Activated CD4-positive, CD25-positive, alpha-beta regulatory T cell treated with anti-CD3 and anti-CD28 coated beads, Interleukin-2, amount 50 U/mL, for 72 hours (primary cell): ENCODE data around the gene MAPK9.

Experiments
- DNase-seq: peaks from one replicate; pipeline ENCODE4 v3.0.0; 2021

MAPK9 gene

DNA sequence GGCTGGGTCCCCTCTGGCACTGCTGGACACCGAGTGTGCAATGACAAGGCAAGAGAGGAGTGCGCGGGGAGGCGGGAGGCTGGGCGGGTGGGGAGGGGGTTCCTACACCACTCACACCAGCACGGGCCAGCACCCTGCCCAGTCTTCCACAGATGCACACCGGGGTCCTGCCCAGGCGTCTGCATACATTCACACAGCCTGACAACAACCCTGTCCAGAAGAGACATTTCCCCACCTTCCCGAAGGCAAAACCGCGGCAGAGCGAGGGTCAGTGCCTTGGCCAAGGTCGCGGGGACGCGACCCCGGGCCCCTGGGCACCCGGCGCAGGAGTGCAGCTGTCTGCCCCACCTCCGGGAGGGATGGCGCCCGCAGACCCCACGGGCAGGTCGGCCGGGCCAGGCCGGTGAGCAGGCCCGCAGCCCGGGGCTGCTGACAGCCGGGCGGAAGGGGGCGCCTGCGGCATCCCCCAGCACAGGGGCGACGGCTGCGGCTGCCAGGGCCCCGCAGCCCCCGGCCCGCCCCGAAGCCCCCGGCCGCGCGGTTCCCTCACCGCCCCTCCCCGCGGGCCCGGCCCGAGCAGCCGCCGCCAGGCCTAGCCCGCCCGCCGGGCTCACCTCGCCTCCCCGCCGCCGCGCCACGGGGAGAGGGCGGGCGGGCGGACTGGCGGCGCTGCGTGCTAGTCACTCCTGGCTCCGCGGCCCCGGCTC, 496 bp downstream of the MAPK9 start:
- DNase-seq, result peak; percentile 47

DNA sequence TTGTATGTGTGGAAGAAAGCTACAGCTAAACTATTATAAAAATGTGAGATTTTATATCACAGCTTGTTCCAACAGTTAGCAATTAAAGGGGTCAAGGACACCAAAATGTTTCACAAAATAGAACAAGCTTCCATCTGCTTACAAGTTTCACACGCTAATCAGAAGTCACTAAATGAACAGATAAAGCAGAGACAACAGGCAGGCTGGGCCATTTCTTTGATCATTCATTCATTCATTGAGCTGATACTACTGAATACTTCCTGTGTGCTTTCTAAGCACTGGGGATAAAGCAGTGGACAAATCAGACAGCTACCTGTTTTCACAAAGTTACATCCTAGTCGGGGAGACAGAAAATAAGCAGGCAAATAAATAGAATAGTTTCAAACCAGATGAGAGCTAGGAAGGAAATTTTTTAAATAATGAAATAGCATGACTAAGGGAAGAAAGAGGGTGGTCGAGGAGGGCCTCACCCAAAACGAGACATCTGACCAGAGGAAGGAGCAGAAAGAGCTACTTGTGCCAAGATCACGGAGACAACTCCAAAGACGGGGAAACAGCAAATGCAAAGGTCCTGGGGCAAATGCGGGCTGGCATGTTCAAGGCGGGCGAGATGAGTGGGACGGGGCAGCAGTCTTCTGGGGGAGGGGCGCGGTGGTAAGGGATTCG, 1.2 kb downstream of the MAPK9 start:
- no peak for DNase-seq

- no peak for DNase-seq
Measured at GRCh38 chr5:180289966-180290365, 1.9 kb downstream of the MAPK9 start.

DNA sequence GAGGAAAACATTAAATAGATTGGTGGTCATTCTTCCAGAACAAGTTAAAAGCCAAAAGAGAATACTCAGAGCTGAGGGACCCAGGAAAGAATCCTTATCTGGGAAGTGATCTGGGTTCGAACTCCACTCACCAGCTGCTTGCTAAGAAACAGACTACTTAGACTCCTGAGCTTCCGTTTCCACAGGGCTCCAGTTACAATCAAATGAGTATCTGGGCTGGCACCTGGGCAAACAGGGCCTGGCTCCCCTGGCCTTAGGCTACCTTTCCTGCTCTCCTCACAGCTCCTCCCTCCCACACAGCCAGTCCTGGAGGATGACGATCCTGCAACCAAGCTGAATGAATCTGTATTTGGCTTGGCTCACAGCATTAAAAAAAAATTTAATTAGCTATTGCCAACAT, 2.5 kb downstream of the MAPK9 start:
- no peak for DNase-seq

- DNase-seq, result no peak
Measured at GRCh38 chr5:180287868-180288267, 4.0 kb downstream of the MAPK9 start.

GRCh38 chr5:180287404-180287803, 4.5 kb downstream of the MAPK9 start:
- DNase-seq, result no peak

DNA sequence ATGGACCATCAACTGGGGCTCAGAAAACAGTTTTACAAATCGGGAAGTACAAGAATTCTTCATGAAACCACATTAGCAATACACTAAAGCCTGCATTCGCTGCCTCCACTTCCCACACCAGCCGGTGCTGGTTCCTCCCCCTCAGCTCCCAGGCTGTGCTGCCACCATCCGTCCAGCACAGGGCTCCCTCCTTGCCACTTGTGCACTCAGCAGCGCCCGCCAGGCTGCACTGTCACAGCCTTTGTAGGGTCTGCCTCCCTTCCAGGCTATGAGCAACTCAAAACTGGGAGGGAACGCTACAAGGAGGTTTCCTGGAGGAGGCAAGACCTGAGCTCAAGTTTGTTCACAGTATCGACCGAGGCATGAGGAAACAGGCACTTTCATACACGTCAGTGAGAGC, 7.7 kb downstream of the MAPK9 start:
- no peak for DNase-seq

GRCh38 chr5:180283026-180283615, 8.8 kb downstream of the MAPK9 start:
- DNase-seq, result no peak

DNA sequence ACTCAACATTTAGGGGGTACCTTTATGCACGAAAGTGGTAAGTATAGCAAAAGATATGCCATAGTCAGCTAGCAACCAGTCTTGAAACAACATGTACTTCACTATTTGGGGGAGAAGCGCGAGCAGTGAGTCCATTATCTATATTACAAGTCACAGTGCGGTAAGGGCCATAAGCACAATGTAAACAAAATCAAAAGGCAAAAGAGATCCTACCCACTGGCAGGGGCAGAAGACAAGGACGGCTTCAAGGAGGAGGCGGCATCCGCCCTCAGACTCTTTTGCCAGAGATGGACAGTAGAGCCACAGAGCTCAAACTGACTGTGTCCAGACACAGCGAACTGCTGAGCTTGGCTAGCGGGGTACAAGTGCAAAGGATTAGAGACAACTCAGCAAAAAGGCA, 9.6 kb downstream of the MAPK9 start:
- DNase-seq, result no peak

DNA sequence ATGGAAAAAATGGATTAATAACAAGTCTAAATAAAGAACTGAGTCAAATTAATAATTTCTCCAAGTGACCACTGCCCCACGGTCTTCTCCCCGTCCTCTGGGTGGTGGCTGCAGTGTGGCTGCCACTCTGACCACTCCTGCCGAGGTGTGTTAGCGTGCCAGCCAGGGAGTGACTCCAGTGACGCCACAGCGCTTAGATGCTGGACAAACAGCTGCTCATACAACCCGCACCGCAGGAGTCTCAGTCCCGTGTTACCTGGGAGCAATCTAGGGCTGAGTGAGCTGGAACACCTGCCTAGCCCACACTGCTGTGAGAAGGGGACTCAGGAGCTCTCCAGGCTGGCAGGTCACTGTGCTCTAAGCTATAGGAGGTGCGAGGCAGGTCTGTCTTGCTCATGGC, 10.2 kb downstream of the MAPK9 start:
- no peak for DNase-seq

GRCh38 chr5:180274695-180275094, 17.2 kb downstream of the MAPK9 start:
- no peak for DNase-seq

GRCh38 chr5:180271221-180271620, 20.7 kb downstream of the MAPK9 start:
- DNase-seq, result no peak

DNA sequence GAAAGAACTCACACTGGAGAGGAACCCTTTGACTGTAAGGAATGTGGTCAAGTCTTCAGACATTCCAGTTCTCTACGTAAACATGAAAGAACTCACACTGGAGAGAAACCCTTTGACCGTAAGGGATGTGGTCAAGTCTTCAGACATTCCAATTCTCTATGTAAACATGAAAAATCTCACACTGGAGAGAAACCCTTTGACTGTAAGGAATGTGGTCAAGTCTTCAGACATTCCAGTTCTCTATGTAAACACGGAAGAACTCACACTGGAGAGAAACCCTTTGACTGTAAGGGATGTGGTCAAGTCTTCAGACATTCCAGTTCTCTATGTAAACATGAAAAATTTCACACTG, 32.6 kb downstream of the MAPK9 start:
- no peak for DNase-seq

DNA sequence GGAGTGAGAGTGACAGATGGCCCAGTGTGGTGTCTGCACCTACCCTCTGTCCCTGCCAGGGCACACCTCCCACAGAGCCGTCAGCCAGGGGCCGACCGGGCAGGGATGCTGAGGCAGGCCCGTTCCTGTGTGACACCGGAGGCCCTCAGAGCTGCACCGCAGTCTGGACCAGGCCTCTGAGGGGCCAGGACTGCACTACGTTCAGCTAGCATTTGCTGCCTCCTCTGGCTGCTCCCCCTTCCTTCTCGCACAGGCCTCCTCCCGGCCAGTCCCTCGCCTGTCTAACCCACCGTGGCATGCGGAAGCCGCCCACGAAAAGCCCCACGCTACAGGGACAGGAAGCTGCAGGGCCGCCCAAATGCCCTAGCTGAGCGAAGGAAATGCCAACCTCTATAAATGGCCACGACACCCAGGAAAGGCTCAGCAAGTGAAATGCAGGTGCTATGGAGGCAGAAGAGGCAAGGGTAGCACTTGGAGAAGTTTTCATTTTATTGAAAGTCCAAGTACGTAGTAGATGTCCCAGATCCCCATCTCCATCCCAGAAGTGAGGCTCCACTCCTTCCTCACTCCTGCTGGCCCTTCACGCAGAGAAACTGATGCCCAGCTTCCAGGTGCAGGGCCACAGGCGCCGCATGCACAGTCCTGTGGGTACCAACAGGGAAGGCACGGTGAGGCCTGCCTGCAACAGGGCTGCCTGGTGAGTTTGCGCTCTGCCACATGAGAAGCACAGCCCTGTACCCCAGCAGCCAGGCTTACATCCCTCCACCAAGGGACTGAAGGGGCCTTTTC, 38.7 kb downstream of the MAPK9 start:
- DNase-seq, result no peak

GRCh38 chr5:180251887-180252286, 40.0 kb downstream of the MAPK9 start:
- no peak for DNase-seq

DNA sequence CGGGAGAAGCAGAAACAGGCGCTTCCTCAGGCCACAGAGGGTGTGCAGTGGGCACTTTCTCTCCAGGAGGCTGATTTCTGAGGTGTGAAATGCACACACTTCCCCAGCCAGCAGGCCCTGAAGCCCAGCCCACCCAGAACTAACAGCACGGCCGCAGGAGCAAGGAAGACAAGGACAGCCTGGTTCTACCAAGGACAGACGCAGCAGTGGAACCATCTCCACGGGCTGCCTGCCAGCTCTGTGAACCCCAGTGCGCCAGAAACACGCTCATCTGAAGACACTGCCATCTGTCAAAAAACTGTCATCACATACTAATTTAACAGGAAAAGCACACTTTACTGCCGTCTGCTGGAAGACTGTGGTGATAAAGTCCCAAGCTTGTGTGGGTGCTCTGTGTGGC, 40.7 kb downstream of the MAPK9 start:
- no peak for DNase-seq

GRCh38 chr5:180250329-180250728, 41.6 kb downstream of the MAPK9 start:
- no peak for DNase-seq

GRCh38 chr5:180241600-180241999, 50.3 kb downstream of the MAPK9 start:
- no peak for DNase-seq

GRCh38 chr5:180238631-180239030, 53.3 kb downstream of the MAPK9 start:
- no peak for DNase-seq

- DNase-seq, result no peak
Measured at GRCh38 chr5:180235846-180236245, 56.0 kb downstream of the MAPK9 start.

GRCh38 chr5:180235077-180235476, 56.8 kb downstream of the MAPK9 start:
- no peak for DNase-seq

DNA sequence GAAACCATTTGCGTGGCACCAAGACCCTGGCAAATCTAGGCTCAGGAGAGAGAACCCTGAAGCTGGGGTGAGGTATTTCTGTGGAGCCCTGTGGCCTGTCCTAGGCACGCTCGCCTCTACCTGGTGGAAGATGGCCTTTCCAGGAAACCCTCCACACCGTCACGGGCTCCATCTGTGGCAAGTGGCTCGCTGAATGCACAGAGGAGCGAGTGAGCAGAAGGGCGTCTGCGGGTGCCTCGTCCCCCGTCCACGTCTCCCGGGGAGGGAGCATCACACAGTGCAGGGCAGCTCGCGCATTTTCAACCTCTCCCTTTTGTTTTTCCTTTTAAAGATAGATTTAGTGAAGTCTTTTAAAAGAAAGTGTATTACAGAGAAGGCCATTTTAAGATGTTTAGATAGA, 57.6 kb downstream of the MAPK9 start:
- no peak for DNase-seq

- no peak for DNase-seq
Measured at GRCh38 chr5:180233729-180234128, 58.2 kb downstream of the MAPK9 start.

DNA sequence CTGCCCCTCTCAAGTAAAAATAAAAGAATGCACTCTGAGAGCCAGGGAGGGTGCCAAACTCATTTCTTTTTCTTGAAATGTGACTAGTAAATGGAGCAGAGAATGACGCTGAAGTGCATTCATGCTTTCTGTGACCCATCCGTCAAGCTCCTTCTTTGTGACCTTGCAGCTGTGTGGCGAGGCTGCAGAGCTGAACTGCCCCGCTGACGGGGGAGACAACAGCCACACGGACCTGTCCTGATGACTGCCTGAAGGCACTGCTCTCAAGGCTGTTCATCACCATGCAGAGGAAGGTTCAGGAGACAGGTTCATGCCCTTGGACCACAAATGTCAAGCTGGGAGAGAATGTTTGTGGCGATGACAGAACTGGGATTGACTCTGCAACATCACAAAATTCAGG, 61.9 kb downstream of the MAPK9 start:
- no peak for DNase-seq
